ENCODE results near the gene FBN1. TPM values are rescaled to one million over a fixed set of nuclear protein-coding genes. Genes with fewer than 3 reads are reported as not detected.

FBN1 gene
- total RNA-seq, 1 donor from 2014 or later: 78.8 TPM

- H3K27ac ChIP-seq: no peak overlapping the region
- H2AFZ ChIP-seq (replicated peaks): no peak overlapping the region
- Mint-ChIP-seq H3K27ac (no peak overlapping the region), H3K9me3 (no peaks in the 10 kb centered on the region), H3K4me3 (no peak overlapping the region), H3K27me3 (ENCODE audit: insufficient read depth, low read depth) (no peaks in the 10 kb centered on the region), H3K4me1 (no peaks in the 10 kb centered on the region), H3K36me3 (no peaks in the 10 kb centered on the region)
- no peak for TF ChIP-seq EZH2phosphoT487 (IDR thresholded peaks at IDR 0.05)
- no peak for TF ChIP-seq EZH2 (IDR thresholded peaks at IDR 0.05)
- TF ChIP-seq, protein P1, sequence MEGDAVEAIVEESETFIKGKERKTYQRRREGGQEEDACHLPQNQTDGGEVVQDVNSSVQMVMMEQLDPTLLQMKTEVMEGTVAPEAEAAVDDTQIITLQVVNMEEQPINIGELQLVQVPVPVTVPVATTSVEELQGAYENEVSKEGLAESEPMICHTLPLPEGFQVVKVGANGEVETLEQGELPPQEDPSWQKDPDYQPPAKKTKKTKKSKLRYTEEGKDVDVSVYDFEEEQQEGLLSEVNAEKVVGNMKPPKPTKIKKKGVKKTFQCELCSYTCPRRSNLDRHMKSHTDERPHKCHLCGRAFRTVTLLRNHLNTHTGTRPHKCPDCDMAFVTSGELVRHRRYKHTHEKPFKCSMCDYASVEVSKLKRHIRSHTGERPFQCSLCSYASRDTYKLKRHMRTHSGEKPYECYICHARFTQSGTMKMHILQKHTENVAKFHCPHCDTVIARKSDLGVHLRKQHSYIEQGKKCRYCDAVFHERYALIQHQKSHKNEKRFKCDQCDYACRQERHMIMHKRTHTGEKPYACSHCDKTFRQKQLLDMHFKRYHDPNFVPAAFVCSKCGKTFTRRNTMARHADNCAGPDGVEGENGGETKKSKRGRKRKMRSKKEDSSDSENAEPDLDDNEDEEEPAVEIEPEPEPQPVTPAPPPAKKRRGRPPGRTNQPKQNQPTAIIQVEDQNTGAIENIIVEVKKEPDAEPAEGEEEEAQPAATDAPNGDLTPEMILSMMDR (IDR thresholded peaks at IDR 0.05): no peak
- H3K27me3 ChIP-seq: no peaks in the 10 kb centered on the region
- no peaks in the 10 kb centered on the region for H3F3A ChIP-seq (ENCODE audit: low read depth)
- no peaks in the 10 kb centered on the region for H3K9me3 ChIP-seq (ENCODE audit: low read depth)
- DNase-seq (ENCODE audit: low spot score): no peak
- no peaks in the 10 kb centered on the region for H3K36me3 ChIP-seq
- no peak overlapping the region for H3K4me2 ChIP-seq
- no peak overlapping the region for H3K9ac ChIP-seq
- no peaks in the 10 kb centered on the region for H4K20me1 ChIP-seq (ENCODE audit: low read depth)
- no peak overlapping the region for H3K4me3 ChIP-seq
- H3K79me2 ChIP-seq (ENCODE audit: low read depth): no peaks in the 10 kb centered on the region
- H3K4me1 ChIP-seq: no peaks in the 10 kb centered on the region
These were observed 35.3 kb upstream of the FBN1 start for GRCh38 chr15:48680841-48681240.

DNA sequence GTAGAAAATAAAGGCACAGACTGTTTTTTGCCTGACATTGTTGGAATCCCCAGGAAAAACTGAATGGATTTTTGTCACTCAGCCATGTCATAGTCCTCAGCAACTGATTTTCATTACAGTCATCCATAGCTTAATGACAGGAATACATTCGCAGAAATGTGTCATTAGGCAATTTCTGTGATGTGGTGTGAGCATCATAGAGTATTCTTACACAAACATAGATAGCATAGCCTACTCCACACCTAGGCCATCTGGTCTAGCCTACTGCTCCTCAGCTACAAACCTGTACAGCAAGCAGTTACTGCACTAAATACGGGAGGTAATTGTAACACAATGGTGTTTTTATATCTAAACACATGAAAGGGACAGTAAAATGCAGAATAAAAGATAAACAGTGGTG, 34.4 kb upstream of the FBN1 start:
- Histone ChIP-seq H3K79me2 (ENCODE audit: low read depth) (no peaks in the 10 kb centered on the region), H3K36me3 (no peaks in the 10 kb centered on the region), H3K9ac (no peak overlapping the region), H3K27ac (no peak overlapping the region), H3K27me3 (no peaks in the 10 kb centered on the region), H3K4me3 (no peak overlapping the region), H3K4me2 (no peak overlapping the region), H3K4me1 (no peaks in the 10 kb centered on the region), H3F3A (ENCODE audit: low read depth) (no peaks in the 10 kb centered on the region), H4K20me1 (ENCODE audit: low read depth) (no peaks in the 10 kb centered on the region), H3K9me3 (ENCODE audit: low read depth) (no peaks in the 10 kb centered on the region), H2AFZ (replicated peaks) (no peak overlapping the region)
- TF ChIP-seq, protein P1 (IDR thresholded peaks at IDR 0.05): no peak
- TF ChIP-seq EZH2phosphoT487 (IDR thresholded peaks at IDR 0.05): no peak
- no peak for TF ChIP-seq EZH2 (IDR thresholded peaks at IDR 0.05)
- Mint-ChIP-seq H3K4me3 (no peak overlapping the region), H3K27me3 (ENCODE audit: insufficient read depth, low read depth) (no peaks in the 10 kb centered on the region), H3K4me1 (no peaks in the 10 kb centered on the region), H3K36me3 (no peaks in the 10 kb centered on the region), H3K9me3 (no peaks in the 10 kb centered on the region), H3K27ac (no peak overlapping the region)
- DNase-seq (ENCODE audit: low spot score): no peak

GRCh38 chr15:48678851-48679250, 33.3 kb upstream of the FBN1 start:
- no peaks in the 10 kb centered on the region for H3K9me3 Mint-ChIP-seq
- H3K36me3 Mint-ChIP-seq: no peaks in the 10 kb centered on the region
- Histone ChIP-seq H3K36me3 (no peaks in the 10 kb centered on the region), H3K9me3 (ENCODE audit: low read depth) (no peaks in the 10 kb centered on the region), H3F3A (ENCODE audit: low read depth) (no peaks in the 10 kb centered on the region), H3K9ac (no peak overlapping the region), H3K4me1 (no peaks in the 10 kb centered on the region), H3K79me2 (ENCODE audit: low read depth) (no peaks in the 10 kb centered on the region), H3K4me3 (no peak overlapping the region), H2AFZ (replicated peaks) (no peak overlapping the region), H4K20me1 (ENCODE audit: low read depth) (no peaks in the 10 kb centered on the region), H3K27me3 (no peaks in the 10 kb centered on the region), H3K27ac (no peak overlapping the region), H3K4me2 (no peak overlapping the region)
- no peak overlapping the region for H3K27ac Mint-ChIP-seq
- no peak for DNase-seq (ENCODE audit: low spot score)
- no peaks in the 10 kb centered on the region for H3K4me1 Mint-ChIP-seq
- no peaks in the 10 kb centered on the region for H3K27me3 Mint-ChIP-seq (ENCODE audit: insufficient read depth, low read depth)
- TF ChIP-seq, protein P1 (IDR thresholded peaks at IDR 0.05): no peak
- TF ChIP-seq EZH2 (IDR thresholded peaks at IDR 0.05) (no peak), EZH2phosphoT487 (IDR thresholded peaks at IDR 0.05) (no peak)
- H3K4me3 Mint-ChIP-seq: no peak overlapping the region

Measured in neural progenitor cell (in vitro differentiated cells).